GM12872 (cell line): Measurements from ENCODE around the gene FGF11.

Experiments
- CTCF ChIP-seq: IDR thresholded peaks from 3 replicates; pipeline ENCODE4 v1.5.1; 2011; ENCODE audit warnings: low read depth, mild to moderate bottlenecking, low read length, moderate library complexity; ENCODE audit not compliant: insufficient read depth

The FGF11 gene

GRCh38 chr17:7483255-7484066 lies 44.1 kb downstream of the FGF11 start:
- no peak for TF ChIP-seq CTCF

- TF ChIP-seq CTCF, result no peak
Observed at GRCh38 chr17:7484067-7484918, 45.0 kb downstream of the FGF11 start, which contains the start of gene POLR2A. POLR2A (plus strand) TSS chr17:7484366.

DNA sequence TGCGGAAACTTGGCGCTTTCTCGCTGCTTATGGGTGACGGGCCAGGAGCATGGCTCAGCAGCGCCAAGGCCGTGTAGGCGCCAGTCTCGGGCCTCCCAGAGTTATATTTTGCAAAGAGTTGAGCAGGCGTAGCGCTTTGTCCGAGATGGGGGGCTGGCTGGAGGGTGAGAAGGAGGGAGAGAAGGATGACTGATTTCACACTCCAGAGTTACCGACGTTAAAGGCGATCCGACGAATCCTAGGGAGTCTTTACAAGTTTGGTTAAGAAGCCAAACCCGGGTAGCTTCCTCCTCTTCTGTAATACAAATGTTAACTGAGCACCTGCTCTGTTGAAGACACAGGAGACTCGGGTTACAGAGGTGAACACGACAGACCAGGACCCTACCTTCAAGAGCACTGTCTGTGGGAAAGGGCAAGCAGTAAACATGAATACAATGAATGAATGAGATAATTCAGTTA lies 45.6 kb downstream of the FGF11 start:
- TF ChIP-seq CTCF, result 0 out of 3 replicates have a peak, but pooled peaks have one; percentile 4

- no peak for TF ChIP-seq CTCF
Observed at GRCh38 chr17:7486181-7486580, 46.9 kb downstream of the FGF11 start.

- no peak for TF ChIP-seq CTCF
Observed at GRCh38 chr17:7490144-7490543, 50.8 kb downstream of the FGF11 start.

DNA sequence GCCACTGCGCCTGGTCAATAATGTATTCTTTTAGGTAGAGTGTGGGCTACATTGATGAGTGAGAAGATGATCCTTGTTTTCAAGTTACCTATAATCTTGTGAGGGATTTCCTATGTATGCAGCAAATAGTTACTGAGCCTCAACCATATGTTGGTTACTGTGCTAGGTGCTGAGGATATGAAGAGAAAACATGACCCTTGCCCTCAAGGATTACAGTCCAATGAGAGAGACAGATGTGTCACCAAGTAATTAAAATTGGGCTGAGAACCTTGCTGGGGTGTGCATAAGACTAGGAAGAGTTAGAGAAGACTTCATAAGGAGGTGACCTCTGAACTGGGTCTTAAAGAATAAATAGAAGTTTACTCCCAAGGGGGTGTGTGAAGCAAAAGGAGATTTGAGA lies 52.3 kb downstream of the FGF11 start:
- no peak for TF ChIP-seq CTCF

GRCh38 chr17:7493941-7494340 lies 54.6 kb downstream of the FGF11 start:
- TF ChIP-seq CTCF, result no peak
